ENCODE data around the gene RUVBL2.
"Not testable (repeated sequence)": the region's sequence is repeated elsewhere in the genome, so short reads cannot be mapped to it uniquely, and the experiment has no call there.

The RUVBL2 gene

DNA sequence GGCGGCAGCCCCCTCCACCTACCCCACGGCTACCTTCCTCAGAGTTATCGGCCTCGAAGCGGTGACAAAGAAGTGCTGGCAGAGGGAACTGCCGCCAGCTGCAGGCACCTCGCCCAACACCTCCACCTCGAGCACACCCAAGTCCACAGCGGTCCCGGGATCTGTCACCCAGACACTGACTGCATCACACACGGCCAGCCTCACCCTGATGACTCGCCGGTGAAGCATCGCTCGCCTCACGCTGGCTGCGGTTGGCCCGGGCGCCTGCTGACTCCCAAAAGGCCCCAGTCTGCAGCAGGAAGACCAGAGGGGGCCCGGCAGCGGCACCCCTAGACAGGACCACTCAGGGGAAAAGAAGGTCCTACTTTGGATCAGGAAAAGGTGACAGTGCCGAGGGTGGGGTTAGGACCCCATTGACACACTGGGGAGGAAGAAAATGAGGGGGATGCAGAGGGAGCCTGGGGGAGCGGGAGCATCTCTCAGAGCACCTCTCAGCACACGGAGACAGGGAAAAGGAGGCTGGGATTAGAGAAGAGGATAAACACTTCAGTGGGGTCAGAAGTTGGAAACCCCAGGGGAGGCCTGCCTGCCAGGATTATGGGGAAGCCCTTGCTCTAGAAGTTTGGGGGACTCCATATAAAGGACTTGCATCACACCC lies 56.8 kb downstream of the RUVBL2 start:
- not testable (repeated sequence) for DNase-seq

DNA sequence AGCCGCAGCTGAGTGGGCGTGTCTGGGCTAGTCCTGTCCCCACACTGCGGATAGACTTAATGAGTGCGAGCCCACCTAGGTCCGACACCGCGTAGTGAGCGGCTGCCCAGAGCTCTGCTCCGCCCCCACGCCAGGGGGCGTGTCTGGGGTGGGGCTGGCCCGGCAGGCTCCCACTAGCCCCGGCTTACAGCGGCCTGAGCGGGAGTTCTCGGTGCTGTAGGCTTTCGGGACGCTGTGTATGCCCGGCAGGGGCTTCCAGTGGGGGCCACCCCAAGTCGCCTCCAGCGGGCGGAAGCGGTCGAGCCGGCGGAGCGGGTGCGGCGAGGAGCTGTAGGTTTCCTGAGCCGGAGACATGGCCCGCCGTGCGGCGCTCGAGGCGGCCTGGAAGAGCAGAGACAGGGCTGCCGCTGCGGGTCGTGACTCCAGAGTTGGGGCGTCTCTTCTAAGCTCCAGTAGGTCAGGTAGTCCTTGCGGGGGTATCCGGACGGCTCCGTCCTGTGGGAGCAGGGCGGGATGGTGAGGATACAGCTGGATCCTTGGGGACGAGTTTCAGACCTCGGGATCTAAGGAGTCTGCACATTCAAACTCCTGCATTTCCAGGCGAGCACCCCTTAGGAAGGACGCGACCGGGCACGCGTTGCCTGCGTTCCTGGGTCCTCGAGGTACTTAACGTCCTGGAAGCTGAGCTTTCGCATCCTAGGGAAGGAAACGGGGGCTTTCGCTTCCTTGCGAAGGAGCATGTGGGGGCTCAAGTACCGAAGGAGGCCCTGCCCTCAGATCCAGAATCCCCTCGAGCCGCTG lies 62.6 kb downstream of the RUVBL2 start:
- DNase-seq: peak; percentile 43 to 48

DNA sequence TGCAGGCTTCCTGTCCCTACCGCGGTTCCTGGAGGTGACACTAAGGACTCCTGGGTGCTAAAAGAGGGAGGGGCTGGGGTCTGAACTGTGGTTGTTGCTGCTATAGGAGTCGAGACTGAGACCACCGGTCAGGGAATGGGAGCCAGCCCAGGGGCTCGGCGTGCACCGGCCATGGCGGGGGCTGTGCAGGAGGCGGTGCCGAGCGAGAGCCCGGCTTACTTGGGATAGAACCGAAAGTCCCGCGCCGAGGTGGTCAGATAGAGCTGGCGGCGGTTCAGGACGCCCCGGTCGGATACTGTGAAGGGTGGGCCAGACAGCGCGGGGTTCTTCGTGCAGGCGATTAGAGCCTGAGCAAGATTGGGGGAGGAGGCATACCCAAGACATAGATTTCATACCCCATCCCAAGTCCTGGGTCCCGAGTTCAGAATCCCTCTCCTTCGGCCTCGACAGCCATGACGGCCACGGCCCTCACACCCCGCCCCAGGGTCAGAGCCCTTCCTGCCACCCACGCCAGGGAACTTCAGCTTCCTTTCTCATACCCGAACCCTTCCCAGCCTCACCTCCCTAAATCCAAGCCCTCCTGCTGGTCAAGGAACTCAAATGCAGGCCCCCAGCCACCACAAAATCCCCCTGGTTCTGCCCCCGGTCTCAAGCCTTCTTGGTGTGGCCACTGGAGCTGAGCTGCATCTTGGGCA lies 63.4 kb downstream of the RUVBL2 start:
- DNase-seq: not testable (repeated sequence)

DNA sequence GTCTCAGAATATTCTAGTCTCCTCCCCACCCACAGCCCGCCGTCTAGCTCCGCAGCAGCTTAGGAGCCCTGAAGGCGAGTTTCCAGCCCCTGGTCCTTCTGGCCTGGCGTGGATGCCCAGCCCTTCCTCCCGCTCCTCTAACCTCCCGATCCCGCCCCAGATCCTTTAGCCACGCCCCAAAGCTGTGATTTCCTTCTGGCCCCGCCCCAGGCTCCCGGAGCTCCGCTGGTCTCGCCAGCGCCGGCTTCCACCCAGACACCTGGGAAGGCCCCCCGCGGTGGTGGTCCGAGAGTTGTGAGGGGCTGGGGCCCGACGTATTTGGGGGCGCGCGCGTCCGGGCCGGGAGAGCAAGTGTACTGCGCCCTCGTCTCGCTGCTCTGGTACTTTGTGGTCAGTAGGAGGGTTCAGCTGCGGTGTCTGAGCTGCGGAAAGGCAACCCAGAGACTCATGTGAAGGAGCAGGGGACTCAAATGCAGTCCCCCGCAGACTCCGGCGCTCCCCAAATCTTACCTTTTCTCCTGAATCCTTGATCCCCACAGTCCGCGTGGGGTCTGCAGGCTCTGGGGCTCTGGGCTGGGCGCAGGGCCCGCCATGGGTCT lies 64.0 kb downstream of the RUVBL2 start, which contains the start of gene CGB7:
Gene CGB7 (minus strand): TSS at position 114 of the 599 bp plus-strand sequence. CDS start 2,374 bp downstream, outside the sequence.
- DNase-seq: peak; percentile 33 to 44

DNA sequence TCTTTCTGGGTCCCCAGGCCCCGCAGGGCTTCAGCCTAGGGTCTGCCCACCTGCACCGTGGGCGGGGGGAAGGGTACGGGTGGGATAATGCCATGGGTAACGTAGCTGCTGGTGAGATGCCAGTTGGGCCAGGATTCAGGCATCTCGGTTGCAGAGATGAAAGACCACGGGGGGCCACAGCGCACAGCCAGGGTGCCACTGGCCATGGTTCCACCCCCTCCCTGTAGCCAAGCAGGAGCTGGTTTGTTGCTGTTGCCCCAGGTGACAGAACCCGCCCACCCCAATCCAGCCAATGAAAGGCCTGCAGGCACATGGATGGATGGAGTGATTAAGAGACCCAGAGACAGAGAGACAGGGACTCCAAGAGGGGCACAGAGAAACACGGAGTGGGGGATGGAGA lies 64.9 kb downstream of the RUVBL2 start:
- DNase-seq: no peak

DNA sequence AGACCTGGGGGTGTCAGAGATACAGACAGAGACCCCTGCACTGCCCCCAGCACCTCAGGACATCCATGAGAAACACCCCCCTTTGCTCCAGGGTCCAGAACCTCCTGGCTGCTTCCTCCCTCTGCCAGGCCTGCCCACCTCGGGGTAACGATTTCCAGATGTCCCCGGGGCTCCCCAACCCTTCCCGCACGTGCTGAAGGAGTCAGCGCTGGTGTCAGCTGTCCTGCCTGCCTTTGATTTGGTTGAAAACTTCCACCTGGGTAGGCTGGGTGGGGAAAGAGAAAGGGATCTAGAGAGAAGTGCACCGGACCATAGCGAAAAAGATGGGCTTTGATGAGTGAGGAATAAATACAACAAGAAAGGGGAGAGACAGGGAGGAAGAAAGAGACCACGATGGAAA lies 65.4 kb downstream of the RUVBL2 start:
- DNase-seq: no peak

DNA sequence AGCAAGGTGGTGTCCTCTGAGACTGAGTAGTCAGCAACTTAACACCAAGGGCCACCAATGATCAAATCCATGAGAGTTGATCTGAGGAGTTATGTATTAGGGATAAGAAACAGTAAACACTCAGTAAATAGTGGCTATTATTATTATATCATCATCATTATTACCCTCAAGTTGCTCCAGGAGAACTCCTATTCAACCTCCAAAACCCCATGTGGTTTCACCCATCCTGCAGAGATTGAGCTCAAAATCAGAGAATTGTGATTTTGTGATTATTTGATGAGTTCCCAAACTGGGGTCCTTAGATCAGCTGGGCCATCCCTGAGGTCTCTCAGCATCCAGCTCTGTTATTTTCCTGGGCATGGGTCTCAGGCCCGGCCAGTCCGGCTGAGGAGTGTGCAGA lies 67.3 kb downstream of the RUVBL2 start:
- no peak for DNase-seq

DNA sequence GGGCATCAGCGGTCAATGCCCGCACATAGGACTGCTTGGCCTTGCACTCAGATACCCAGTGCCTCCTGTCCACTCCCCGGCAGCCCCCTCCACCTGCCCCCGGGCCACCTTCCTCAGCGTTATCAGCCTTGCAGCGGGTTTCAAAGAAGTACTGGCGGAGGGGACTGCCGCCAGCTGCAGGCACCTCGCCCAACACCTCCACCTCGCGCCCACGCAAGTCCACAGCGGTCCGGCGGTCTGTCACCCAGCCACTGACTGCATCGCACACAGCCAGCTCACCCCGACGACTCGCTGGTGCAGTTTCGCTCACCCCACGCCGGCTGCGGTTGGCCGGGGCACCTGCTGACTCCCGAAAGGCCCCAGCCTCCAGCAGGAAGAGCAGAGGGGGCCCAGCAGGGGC lies 67.8 kb downstream of the RUVBL2 start:
- no peak for DNase-seq

DNA sequence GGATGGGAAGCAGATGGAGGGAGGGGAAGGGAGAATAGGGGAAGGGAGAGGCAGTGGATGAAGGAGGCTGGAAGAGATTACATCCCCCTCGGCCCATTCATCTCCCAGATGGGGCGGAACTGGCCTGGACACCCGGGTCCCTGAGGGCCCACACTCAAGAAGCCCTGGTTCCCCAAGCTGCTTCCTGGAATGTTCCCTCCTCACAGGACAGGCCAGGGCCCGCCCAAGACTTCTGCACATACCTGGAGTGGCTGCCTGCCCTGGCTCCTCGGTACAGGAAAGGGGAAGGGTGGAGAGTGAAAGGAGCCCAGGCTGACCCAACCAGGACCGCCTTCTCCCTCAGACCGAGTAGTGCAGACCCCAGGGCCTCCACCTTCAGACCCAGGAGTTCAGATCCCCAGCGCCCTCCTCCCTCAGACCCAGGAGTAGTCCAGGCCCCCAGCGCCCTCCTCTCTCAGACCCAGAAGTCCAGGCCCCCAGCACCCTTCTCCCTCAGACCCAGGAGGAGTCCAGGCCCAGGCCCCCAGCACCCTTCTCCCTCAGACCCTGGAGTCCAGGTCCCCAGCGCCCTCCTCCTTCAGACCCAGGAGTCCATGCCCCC lies 70.4 kb downstream of the RUVBL2 start:
- DNase-seq: no peak

DNA sequence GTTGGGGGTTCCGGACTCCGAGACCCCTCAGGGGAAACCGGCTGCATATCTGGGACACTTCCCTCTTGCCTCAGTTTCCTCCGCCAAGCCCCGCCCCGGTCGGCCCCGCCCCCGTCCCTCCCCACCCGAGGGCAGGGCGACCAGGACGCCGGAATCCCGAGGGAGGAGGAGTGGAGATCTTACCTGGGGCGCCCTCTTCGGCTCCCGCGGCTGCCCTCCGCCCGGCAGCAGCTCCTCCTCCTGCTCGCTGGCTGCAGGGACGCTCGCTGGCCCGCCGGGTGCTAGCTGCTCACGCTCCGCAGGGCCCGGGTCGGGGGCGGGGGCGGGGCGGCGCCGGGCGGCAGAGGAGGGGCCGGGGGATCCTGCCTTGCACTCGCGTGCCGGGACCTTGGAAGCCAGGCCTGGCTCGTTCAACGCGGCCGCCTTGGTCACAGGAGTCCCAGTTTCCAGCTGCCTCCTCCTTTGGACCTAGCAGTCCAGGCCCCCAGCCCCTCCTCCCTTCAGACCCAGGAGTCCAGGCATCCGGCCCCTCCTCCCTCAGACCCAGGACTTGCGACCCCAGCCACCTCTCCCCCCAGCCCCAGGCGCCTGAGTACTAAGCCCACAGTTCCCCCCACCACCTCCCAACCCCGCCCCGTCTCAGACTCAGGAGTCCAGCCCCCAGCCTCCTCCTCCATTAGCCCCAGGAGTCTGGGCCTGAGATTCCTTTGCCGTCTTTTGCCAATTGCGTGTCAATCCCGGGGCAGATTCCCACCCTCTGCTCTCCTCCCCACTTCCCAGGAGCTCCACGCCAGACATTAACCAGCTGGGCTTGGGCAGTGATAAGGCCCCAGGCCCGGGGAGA lies 71.3 kb downstream of the RUVBL2 start, which contains the start of gene NTF4:
Gene NTF4 (minus strand): TSS at position 51 of the 844 bp plus-strand sequence. CDS start 2,821 bp downstream, outside the sequence.
- no peak for DNase-seq
